BLaER1 (cell line): ENCODE results near the gene MUSTN1.

Source experiments
- H3K27ac ChIP-seq: shearing (Covaris generic); formaldehyde crosslinking; 2 replicates; pipeline ENCODE4 v1.8.1; 2022
- H3K27me3 ChIP-seq: shearing (Covaris generic); formaldehyde crosslinking; 2 replicates; pipeline ENCODE4 v1.8.1; 2022
- H3K36me3 ChIP-seq: shearing (Covaris generic); formaldehyde crosslinking; 2 replicates; pipeline ENCODE4 v1.8.1; 2022
- H3K4me1 ChIP-seq: shearing (Covaris generic); formaldehyde crosslinking; 2 replicates; pipeline ENCODE4 v1.8.1; 2022
- H3K4me2 ChIP-seq: shearing (Covaris generic); formaldehyde crosslinking; 2 replicates; pipeline ENCODE4 v1.8.1; 2022
- H3K4me3 ChIP-seq: shearing (Covaris generic); formaldehyde crosslinking; 2 replicates; pipeline ENCODE4 v1.8.1; 2022
- H3K9ac ChIP-seq: shearing (Covaris generic); formaldehyde crosslinking; 2 replicates; pipeline ENCODE4 v1.8.1; 2022
- H3K9me3 ChIP-seq: shearing (Covaris generic); formaldehyde crosslinking; 2 replicates; pipeline ENCODE4 v1.8.1; 2022
- H4K20me1 ChIP-seq: shearing (Covaris generic); formaldehyde crosslinking; 2 replicates; pipeline ENCODE4 v1.8.1; 2022
- Cebpa-rat ChIP-seq: shearing (Covaris generic); IDR thresholded peaks from 2 replicates; pipeline ENCODE4 v1.8.1; 2022

The MUSTN1 gene

GRCh38 chr3:52798376-52798977 is 36.3 kb downstream of the MUSTN1 start:
- H4K20me1 ChIP-seq, result no peaks in the 10 kb centered on the region
- H3K27ac ChIP-seq, result peak overlapping the region; percentile 49; the same call in 1 of the 2 replicates
- H3K9ac ChIP-seq, result no peak overlapping the region
- no peaks in the 10 kb centered on the region for H3K27me3 ChIP-seq
- TF ChIP-seq Cebpa-rat, result no peak
- no peak overlapping the region for H3K4me3 ChIP-seq
- H3K4me1 ChIP-seq, result peaks cover 69% of the 10 kb centered on the region
- peaks cover 8% of the 10 kb centered on the region; the same call in 1 of the 2 replicates for H3K36me3 ChIP-seq
- peak overlapping the region; percentile 19; the same call in 1 of the 2 replicates for H3K4me2 ChIP-seq
- H3K9me3 ChIP-seq, result no peaks in the 10 kb centered on the region

DNA sequence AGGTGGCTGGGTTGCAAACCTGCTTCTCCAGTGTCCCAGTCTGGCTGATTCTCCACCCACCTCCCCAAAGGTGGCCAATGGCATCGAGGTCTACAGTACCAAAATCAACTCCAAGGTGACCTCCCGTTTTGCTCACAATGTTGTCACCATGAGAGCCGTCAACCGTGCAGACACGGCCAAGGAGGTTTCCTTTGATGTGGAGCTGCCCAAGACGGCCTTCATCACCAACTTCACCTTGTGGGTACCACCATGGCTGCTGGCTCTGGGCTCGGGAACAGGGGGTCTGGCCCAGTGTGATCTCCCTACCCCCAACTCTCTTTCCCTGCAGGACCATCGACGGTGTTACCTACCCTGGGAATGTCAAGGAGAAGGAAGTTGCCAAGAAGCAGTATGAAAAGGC is 38.4 kb downstream of the MUSTN1 start:
- peaks cover 85% of the 10 kb centered on the region for H3K4me1 ChIP-seq
- H3K4me3 ChIP-seq, result no peak overlapping the region
- H3K27ac ChIP-seq, result peak overlapping the region; percentile 93; the same call in 1 of the 2 replicates
- peaks cover 8% of the 10 kb centered on the region; the same call in 1 of the 2 replicates for H3K36me3 ChIP-seq
- TF ChIP-seq Cebpa-rat, result no peak
- H3K27me3 ChIP-seq, result no peaks in the 10 kb centered on the region
- H3K4me2 ChIP-seq, result peak overlapping the region; percentile 90
- no peaks in the 10 kb centered on the region for H4K20me1 ChIP-seq
- H3K9me3 ChIP-seq, result no peaks in the 10 kb centered on the region
- H3K9ac ChIP-seq, result no peak overlapping the region

GRCh38 chr3:52795298-52795900 is 39.4 kb downstream of the MUSTN1 start:
- H3K9ac ChIP-seq, result peak overlapping the region; percentile 79
- peak overlapping the region; percentile 93 for H3K27ac ChIP-seq
- 0 out of 2 replicates have a peak, but pooled peaks cover 4% of the 10 kb centered on the region for H3K36me3 ChIP-seq
- H3K4me2 ChIP-seq, result peak overlapping the region; percentile 90
- H3K4me1 ChIP-seq, result peaks cover 95% of the 10 kb centered on the region
- H3K9me3 ChIP-seq, result no peaks in the 10 kb centered on the region
- TF ChIP-seq Cebpa-rat, result no peak
- H3K4me3 ChIP-seq, result no peak overlapping the region
- H4K20me1 ChIP-seq, result no peaks in the 10 kb centered on the region
- no peaks in the 10 kb centered on the region for H3K27me3 ChIP-seq

- Histone ChIP-seq H4K20me1 (no peaks in the 10 kb centered on the region), H3K4me1 (peaks cover 100% of the 10 kb centered on the region), H3K4me3 (0 out of 2 replicates have a peak within 1 kb of the TSS, but pooled peaks have one; percentile 5), H3K9ac (peak within 1 kb of the TSS; percentile 79), H3K27ac (peak within 1 kb of the TSS; percentile 93), H3K9me3 (no peaks in the 10 kb centered on the region), H3K27me3 (no peaks in the 10 kb centered on the region), H3K36me3 (no peaks in the 10 kb centered on the region), H3K4me2 (peak within 1 kb of the TSS; percentile 90)
- no peak for TF ChIP-seq Cebpa-rat
Measured at GRCh38 chr3:52794612-52795099, 40.2 kb downstream of the MUSTN1 start, which contains the start of gene ITIH3. TSS of gene ITIH3 (plus strand) at chr3:52794796. CDS start at chr3:52794804, 8 bp downstream.

DNA sequence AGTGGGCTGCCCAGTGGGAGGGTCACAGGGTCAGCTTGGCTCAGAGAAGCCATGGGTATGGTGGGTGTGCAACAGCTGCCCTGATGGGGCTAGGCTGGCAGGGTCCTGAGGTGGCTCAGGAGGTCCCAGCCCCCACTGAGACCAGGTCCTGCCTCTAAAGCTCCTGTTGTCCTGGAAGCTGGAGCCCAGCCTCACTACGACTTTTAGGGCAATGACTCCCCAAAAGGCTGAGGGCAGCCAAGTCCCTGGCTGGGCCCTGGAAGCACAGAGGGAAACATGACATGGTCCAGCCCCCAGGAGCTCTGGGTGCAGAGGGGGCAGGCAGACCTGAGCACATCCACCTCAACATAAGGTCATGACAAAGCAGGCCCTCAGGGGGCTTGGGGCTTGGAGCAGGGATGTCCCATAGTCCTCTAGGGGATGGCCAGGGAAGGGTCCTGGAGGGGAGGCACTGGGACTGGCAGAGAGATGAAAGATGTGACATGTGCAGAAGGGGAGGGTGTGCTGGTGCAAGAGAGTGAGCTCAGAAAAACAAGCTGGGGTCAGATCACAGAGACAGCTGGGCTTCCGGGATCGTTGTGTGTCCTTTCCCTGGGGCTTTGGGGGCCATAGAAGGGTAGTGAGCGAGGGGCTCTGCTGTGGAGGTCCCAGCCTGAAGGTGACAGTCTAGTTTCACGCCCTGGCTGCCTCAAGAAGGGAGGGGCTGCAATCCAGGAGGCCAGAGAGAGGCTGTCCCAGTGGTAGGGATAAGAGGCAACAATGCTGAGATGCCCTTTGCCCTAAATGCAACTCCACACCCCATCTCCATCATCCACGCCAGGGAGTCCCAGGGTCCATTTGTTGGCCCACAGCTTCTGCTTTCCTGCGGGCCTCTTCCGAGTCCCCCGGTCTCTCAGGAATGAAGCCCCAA is 40.9 kb downstream of the MUSTN1 start:
- H4K20me1 ChIP-seq, result no peaks in the 10 kb centered on the region
- H3K27me3 ChIP-seq, result no peaks in the 10 kb centered on the region
- no peaks in the 10 kb centered on the region for H3K9me3 ChIP-seq
- peak overlapping the region; percentile 93 for H3K27ac ChIP-seq
- H3K4me1 ChIP-seq, result peaks cover 100% of the 10 kb centered on the region
- H3K36me3 ChIP-seq, result no peaks in the 10 kb centered on the region
- peak overlapping the region; percentile 90 for H3K4me2 ChIP-seq
- H3K4me3 ChIP-seq, result 0 out of 2 replicates have a peak overlapping the region, but pooled peaks have one; percentile 5
- peak overlapping the region; percentile 79 for H3K9ac ChIP-seq
- no peak for TF ChIP-seq Cebpa-rat

- Histone ChIP-seq H4K20me1 (no peaks in the 10 kb centered on the region), H3K9me3 (no peaks in the 10 kb centered on the region), H3K27me3 (no peaks in the 10 kb centered on the region), H3K36me3 (no peaks in the 10 kb centered on the region), H3K4me1 (peaks cover 98% of the 10 kb centered on the region), H3K4me3 (no peak overlapping the region), H3K4me2 (peak overlapping the region; percentile 90), H3K9ac (peak overlapping the region; percentile 79), H3K27ac (peak overlapping the region; percentile 93)
- peak; percentile 22; the same call in 1 of the 2 replicates for TF ChIP-seq Cebpa-rat
Measured at GRCh38 chr3:52792961-52793695, 41.7 kb downstream of the MUSTN1 start.

GRCh38 chr3:52792413-52792812 is 42.4 kb downstream of the MUSTN1 start:
- Histone ChIP-seq H3K9ac (peak overlapping the region; percentile 79), H3K27me3 (no peaks in the 10 kb centered on the region), H3K9me3 (no peaks in the 10 kb centered on the region), H3K4me2 (peak overlapping the region; percentile 90), H4K20me1 (no peaks in the 10 kb centered on the region), H3K36me3 (no peaks in the 10 kb centered on the region), H3K4me3 (no peak overlapping the region), H3K4me1 (peaks cover 91% of the 10 kb centered on the region), H3K27ac (peak overlapping the region; percentile 93)
- no peak for TF ChIP-seq Cebpa-rat

DNA sequence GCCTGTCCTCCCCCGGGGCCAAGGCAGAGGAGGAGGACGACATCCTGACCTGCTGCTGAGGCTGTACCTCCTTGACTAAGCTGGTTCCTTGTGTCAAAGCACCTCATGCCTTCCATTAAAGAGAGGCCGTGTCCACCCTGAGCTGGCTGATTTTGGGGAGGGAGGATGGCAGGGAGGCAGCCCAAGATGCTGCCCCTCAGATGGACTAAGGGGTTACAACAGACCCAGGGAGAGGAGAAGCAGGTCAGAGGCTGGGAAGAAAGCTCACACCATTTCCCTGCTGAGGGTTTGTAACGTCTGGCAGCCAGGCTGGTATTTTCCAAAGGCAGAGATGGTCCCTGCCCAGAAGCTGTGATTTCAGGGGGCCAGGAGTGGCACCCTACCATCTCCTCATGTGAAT is 42.9 kb downstream of the MUSTN1 start:
- peak overlapping the region; percentile 90 for H3K4me2 ChIP-seq
- peak overlapping the region; percentile 93 for H3K27ac ChIP-seq
- peaks cover 86% of the 10 kb centered on the region for H3K4me1 ChIP-seq
- no peaks in the 10 kb centered on the region for H4K20me1 ChIP-seq
- no peaks in the 10 kb centered on the region for H3K9me3 ChIP-seq
- no peaks in the 10 kb centered on the region for H3K36me3 ChIP-seq
- no peak for TF ChIP-seq Cebpa-rat
- H3K4me3 ChIP-seq, result no peak overlapping the region
- peak overlapping the region; percentile 79 for H3K9ac ChIP-seq
- no peaks in the 10 kb centered on the region for H3K27me3 ChIP-seq

- H3K9me3 ChIP-seq, result no peaks in the 10 kb centered on the region
- no peaks in the 10 kb centered on the region for H3K36me3 ChIP-seq
- TF ChIP-seq Cebpa-rat, result no peak
- H3K27me3 ChIP-seq, result no peaks in the 10 kb centered on the region
- H4K20me1 ChIP-seq, result no peaks in the 10 kb centered on the region
- peak overlapping the region; percentile 79 for H3K9ac ChIP-seq
- H3K4me2 ChIP-seq, result peak overlapping the region; percentile 90
- H3K4me3 ChIP-seq, result 0 out of 2 replicates have a peak overlapping the region, but pooled peaks have one; percentile 4
- H3K27ac ChIP-seq, result peak overlapping the region; percentile 93
- H3K4me1 ChIP-seq, result peaks cover 81% of the 10 kb centered on the region
Measured at GRCh38 chr3:52791366-52791765, 43.5 kb downstream of the MUSTN1 start.
